ENCODE measurements around the gene IGBP1. TPM values are rescaled to one million over a fixed set of nuclear protein-coding genes. Genes with fewer than 3 reads are reported as not detected.
"Not testable (repeated sequence)": the region's sequence is repeated elsewhere in the genome, so short reads cannot be mapped to it uniquely, and the experiment has no call there.

IGBP1 gene
- total RNA-seq, 4 donors from 2014 or later: 63.5 to 96.7 (median 80.7) TPM

DNA sequence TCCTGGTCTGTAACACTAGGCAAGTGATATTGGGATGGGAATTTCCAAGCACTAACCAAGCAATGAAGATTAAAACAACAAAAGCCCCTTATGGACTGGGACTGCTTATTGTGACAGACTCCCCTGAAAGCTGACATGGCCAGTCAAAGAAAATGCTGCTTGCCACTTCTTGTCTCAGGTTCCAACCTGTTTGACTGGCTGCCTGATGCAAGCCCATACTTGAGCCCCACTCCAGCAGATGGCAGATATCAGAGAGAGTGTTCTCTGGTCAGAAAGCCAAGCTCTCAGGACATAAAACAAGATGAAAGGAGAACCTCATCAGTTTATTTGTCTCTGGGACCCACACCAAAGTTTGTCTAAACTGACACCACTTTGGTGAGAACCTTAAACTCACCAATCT is 15.5 kb upstream of the IGBP1 start:
- DNase-seq: no peak
- intact Hi-C loops (cut with DNase I): no loop called here

DNA sequence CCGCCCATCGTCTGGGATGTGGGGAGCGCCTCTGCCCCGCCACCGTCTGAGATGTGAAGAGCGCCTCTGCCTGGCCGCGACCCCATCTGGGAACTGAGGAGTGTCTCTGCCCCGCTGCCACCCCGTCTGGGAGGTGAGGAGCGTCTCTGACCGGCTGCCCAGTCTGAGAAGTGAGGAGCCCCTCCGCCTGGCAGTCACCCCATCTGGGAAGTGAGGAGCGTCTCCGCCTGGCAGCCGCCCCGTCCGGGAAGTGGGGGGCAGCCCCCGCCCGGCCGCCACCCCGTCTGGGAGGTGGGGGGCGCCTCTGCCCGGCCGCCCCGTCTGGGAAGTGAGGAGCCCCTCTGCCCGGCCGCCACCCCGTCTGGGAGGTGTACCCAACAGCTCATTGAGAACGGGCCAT is 10.2 kb upstream of the IGBP1 start:
- H3K9me3 ChIP-seq; H3K36me3 ChIP-seq; DNase-seq; H3K4me1 ChIP-seq; H3K27ac ChIP-seq; intact Hi-C loops (cut with DNase I); H3K4me3 ChIP-seq (replicated peaks in 1 of 3); H3K27me3 ChIP-seq: not testable (repeated sequence)
- no CpG with 5 or more reads among the region's 30 CpGs for WGBS, 2 donors

More for the DNA sequence above, 15.5 kb upstream of the IGBP1 start:
- no peaks in the 10 kb centered on the region for H3K9me3 ChIP-seq
- H3K4me3 ChIP-seq (replicated peaks in 1 of 3): no peak overlapping the region
- no peaks in the 10 kb centered on the region for H3K36me3 ChIP-seq
- H3K27ac ChIP-seq: no peak overlapping the region
- H3K4me1 ChIP-seq: no peaks in the 10 kb centered on the region
- H3K27me3 ChIP-seq: no peaks in the 10 kb centered on the region
- TF ChIP-seq, protein P1, sequence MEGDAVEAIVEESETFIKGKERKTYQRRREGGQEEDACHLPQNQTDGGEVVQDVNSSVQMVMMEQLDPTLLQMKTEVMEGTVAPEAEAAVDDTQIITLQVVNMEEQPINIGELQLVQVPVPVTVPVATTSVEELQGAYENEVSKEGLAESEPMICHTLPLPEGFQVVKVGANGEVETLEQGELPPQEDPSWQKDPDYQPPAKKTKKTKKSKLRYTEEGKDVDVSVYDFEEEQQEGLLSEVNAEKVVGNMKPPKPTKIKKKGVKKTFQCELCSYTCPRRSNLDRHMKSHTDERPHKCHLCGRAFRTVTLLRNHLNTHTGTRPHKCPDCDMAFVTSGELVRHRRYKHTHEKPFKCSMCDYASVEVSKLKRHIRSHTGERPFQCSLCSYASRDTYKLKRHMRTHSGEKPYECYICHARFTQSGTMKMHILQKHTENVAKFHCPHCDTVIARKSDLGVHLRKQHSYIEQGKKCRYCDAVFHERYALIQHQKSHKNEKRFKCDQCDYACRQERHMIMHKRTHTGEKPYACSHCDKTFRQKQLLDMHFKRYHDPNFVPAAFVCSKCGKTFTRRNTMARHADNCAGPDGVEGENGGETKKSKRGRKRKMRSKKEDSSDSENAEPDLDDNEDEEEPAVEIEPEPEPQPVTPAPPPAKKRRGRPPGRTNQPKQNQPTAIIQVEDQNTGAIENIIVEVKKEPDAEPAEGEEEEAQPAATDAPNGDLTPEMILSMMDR (IDR thresholded peaks at IDR 0.05): no peak
- no peak for TF ChIP-seq POLR2A (IDR thresholded peaks at IDR 0.05)

- H3K4me1 ChIP-seq: no peaks in the 10 kb centered on the region
- no peak overlapping the region for H3K4me3 ChIP-seq (replicated peaks in 1 of 3)
- intact Hi-C loops (cut with DNase I): no loop called here
- DNase-seq: no peak
- 89 to 93% methylated on average over 2 of the region's 2 CpGs for WGBS, 2 donors
- H3K27ac ChIP-seq: no peak overlapping the region
- H3K27me3 ChIP-seq: peaks cover 1% of the 10 kb centered on the region
- H3K9me3 ChIP-seq: no peaks in the 10 kb centered on the region
- no peak for TF ChIP-seq POLR2A (IDR thresholded peaks at IDR 0.05)
- TF ChIP-seq, protein P1 (IDR thresholded peaks at IDR 0.05): no peak
- H3K36me3 ChIP-seq: no peaks in the 10 kb centered on the region
Observed at GRCh38 chrX:70124678-70125077, 8.6 kb upstream of the IGBP1 start.

DNA sequence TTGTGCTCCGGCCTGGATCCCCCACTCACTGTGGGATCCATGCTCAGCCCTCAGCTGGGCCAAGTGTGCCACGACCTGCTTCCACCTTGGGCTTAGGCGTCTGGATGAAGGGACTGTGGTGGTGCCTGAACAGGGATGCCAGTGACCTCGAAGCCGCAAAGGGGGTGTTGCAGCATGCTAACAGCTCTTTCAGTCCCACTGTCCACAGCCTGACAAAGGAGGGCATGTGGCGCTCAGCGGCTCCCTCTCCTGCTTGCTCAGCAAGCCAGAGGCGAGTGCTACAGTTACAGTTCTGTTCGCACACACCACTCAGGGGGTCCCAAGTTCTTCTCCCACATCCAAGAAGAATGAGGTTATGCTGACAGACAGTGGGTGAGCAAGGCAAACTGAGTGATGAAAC is 5.2 kb upstream of the IGBP1 start:
- Histone ChIP-seq H3K4me3 (replicated peaks in 1 of 3) (no peak overlapping the region), H3K36me3 (no peaks in the 10 kb centered on the region), H3K27me3 (peaks cover 8% of the 10 kb centered on the region), H3K9me3 (no peaks in the 10 kb centered on the region), H3K27ac (no peak overlapping the region), H3K4me1 (no peaks in the 10 kb centered on the region)
- no peak for TF ChIP-seq POLR2A (IDR thresholded peaks at IDR 0.05)
- TF ChIP-seq, protein P1 (IDR thresholded peaks at IDR 0.05): no peak
- intact Hi-C loops (cut with DNase I): no loop called here
- no peak for DNase-seq
- WGBS, 2 donors: 80 to 96% methylated on average over 1 to 4 of the region's 9 CpGs

- intact Hi-C loops (cut with DNase I): no loop called here
Observed at GRCh38 chrX:70129816-70130215, 3.4 kb upstream of the IGBP1 start.

More at GRCh38 chrX:70129816-70130215, 3.4 kb upstream of the IGBP1 start:
- TF ChIP-seq, protein P1 (IDR thresholded peaks at IDR 0.05): no peak
- no peak for TF ChIP-seq POLR2A (IDR thresholded peaks at IDR 0.05)
- Histone ChIP-seq H3K27ac (no peak overlapping the region), H3K4me3 (replicated peaks in 1 of 3) (no peak overlapping the region), H3K9me3 (no peaks in the 10 kb centered on the region), H3K36me3 (no peaks in the 10 kb centered on the region), H3K4me1 (peaks cover 4 to 5% of the 10 kb centered on the region in 2 donors), H3K27me3 (peaks cover 8% of the 10 kb centered on the region)
- whole genome bisulfite sequencing, 2 donors: 69 to 75% methylated on average over 1 of the region's 1 CpG
- no peak for DNase-seq

All from thyroid gland (tissue), 4 donors.